Suprapubic skin (tissue), 4 donors: ENCODE data around the gene UCN.
"Not testable (repeated sequence)": the region's sequence is repeated elsewhere in the genome, so short reads cannot be mapped to it uniquely, and the experiment has no call there.

Source experiments
- POLR2A ChIP-seq, 2 donors: fragments of 450-650 bp; IDR thresholded peaks; one replicate each; pipeline ENCODE4 v1.6.1; 2017; ENCODE audit warnings: antibody characterized with exemption in 2 of 2, mild to moderate bottlenecking in 2 of 2, moderate library complexity in 2 of 2
- POLR2AphosphoS5 ChIP-seq, 3 donors: sonication (generic); formaldehyde crosslinking; IDR thresholded peaks; one replicate each; pipeline ENCODE4 v1.6.1; 2017; ENCODE audit warnings: antibody characterized with exemption in 3 of 3
- TF ChIP-seq, protein P1 (sequence below), 2 donors: fragments of 200-600 bp in 1 of 2; fragments of 450-650 bp in 1 of 2; sonication (generic) in 1 of 2; IDR thresholded peaks; one replicate each; pipeline ENCODE4 v1.5.1; 2016 to 2019; ENCODE audit warnings: antibody characterized with exemption in 2 of 2, mild to moderate bottlenecking in 1 of 2, moderate library complexity in 1 of 2

GRCh38 chr2:27300606-27301005 lies 7.6 kb downstream of the UCN start:
- TF ChIP-seq POLR2A, POLR2AphosphoS5 (IDR thresholded peaks at IDR 0.05): not testable (repeated sequence)
- TF ChIP-seq, protein P1, sequence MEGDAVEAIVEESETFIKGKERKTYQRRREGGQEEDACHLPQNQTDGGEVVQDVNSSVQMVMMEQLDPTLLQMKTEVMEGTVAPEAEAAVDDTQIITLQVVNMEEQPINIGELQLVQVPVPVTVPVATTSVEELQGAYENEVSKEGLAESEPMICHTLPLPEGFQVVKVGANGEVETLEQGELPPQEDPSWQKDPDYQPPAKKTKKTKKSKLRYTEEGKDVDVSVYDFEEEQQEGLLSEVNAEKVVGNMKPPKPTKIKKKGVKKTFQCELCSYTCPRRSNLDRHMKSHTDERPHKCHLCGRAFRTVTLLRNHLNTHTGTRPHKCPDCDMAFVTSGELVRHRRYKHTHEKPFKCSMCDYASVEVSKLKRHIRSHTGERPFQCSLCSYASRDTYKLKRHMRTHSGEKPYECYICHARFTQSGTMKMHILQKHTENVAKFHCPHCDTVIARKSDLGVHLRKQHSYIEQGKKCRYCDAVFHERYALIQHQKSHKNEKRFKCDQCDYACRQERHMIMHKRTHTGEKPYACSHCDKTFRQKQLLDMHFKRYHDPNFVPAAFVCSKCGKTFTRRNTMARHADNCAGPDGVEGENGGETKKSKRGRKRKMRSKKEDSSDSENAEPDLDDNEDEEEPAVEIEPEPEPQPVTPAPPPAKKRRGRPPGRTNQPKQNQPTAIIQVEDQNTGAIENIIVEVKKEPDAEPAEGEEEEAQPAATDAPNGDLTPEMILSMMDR (IDR thresholded peaks at IDR 0.05) = not testable (repeated sequence)
